HG02981 (cell line): Measurements from ENCODE around the gene KIAA2012.

Source experiments
- ATAC-seq: cut with Tn5 transposase; IDR thresholded peaks from one replicate; pipeline ENCODE4 v1.9.1; 2021; ENCODE audit warnings: mild to moderate bottlenecking, moderate library complexity; ENCODE audit not compliant: unreplicated experiment

Gene KIAA2012

GRCh38 chr2:202074324-202074723, 1.3 kb downstream of the KIAA2012 start:
- ATAC-seq: no peak

DNA sequence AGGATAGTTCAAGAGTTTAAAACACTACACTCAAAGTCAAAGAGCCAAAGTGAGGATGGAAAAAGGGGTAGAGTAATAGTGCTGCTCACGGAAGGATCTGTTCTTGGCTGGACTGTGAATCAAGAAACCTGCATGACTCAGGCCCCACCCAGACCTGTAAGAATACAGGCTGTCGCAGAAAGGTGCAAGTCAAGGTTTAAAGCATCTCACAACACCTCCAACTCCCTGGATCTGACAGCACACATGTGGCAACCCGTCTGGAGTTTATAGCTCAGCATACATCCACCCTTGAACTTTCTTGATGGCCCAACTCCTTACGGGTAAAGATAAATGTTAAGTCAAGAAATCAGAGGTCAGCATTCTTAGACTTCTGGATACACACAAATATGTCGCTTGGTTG, 6.3 kb downstream of the KIAA2012 start:
- ATAC-seq: no peak

DNA sequence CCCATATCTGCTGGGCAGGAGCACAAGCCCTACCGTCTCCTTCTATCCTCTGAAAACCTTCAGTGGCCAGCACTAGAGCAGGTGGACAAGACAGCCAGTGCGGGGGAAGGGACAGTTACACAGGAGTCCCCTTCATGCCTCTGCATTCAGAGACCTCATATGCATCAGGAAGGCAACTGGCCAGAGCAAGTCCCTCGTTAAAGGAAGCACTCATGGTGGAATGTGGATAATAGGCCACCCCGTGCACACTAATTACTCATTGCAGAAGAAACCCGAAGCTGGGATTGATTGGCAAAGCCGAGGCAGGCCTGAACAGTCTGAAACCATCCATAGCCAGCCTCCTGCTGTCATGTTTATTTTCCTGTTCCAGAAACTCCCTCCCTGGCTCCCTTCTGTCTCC, 11.2 kb downstream of the KIAA2012 start:
- ATAC-seq: no peak

- no peak for ATAC-seq
These were observed 15.7 kb downstream of the KIAA2012 start for GRCh38 chr2:202088777-202089176.

- no peak for ATAC-seq
These were observed 17.5 kb downstream of the KIAA2012 start for GRCh38 chr2:202090530-202090929.

DNA sequence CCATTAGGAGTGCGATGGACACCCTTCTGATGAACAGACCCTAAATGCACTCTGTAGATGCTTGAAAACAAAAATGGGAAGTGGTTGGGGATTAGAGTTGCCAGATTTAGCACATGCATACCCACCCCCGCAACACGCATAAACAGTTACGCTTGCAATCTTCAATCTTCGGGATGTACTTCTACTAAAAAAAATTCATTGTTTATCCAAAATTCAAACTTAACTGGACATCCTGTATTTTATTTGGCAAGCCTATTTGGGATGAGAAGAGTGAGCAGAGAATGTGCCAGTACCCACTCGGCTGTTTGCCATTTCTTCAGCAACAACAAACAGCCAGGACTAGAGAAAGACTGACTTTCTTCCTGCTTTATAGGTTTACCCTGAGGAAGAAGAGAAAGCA, 18.4 kb downstream of the KIAA2012 start:
- no peak for ATAC-seq

- ATAC-seq: no peak
These were observed 21.5 kb downstream of the KIAA2012 start for GRCh38 chr2:202094426-202094986.

DNA sequence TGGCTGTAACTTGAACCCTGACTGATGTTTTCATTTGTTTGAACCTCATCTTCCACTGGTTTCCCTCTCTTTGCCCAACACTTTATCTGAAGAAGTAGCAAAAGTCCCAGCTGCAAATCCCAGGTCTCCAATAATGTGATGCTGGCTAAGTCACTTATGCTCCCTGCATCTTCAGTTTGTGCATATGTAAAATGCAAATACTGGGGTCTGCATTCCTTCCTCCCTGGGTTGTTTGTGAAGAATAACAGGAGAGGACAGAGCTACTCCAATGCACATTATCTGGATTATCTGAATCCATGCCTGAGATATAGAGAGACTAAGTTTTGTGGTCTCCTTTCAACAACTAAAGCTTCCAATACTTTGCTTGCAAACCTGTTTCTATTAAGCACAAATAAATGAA, 22.2 kb downstream of the KIAA2012 start:
- no peak for ATAC-seq

DNA sequence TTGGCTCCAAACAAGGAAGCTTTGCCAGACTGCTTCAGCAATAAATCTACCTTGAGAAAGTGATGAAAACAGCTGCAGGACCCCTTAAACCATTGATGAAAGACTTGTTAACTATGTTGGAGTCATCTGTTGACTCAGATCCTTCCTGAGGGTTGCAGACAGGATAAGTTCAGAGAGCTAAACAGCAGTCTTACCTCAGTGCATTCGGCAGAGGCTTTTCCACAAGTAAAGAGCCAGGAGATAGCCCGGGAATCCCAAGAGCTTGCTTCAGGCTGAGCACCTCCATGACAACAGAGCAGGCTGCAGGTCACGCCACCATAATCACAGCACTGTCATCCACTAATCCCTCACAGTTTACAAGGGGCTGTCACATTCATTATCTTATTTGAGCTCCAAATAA, 23.7 kb downstream of the KIAA2012 start:
- ATAC-seq: no peak

DNA sequence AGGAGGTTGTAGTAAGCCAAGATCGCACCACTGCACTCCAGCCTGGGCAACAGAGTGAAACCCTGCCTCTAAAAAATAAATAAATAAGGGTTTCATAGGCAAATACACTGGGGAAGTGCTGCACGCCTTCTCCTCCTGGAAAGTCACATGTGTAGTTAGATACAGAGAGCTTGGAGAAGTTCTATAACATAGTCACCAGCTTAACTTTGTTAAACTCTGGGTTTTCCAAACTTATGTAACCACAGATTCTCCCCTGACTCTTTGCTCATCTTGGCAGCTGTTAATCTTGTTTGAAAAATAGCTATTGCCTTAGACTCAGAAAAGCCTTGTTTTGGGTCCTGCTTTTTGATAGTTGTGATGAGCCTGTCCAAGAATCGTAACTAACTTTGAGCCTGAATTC, 25.2 kb downstream of the KIAA2012 start:
- ATAC-seq: no peak

- ATAC-seq: no peak
These were observed 26.5 kb downstream of the KIAA2012 start for GRCh38 chr2:202099515-202099914.

- no peak for ATAC-seq
These were observed 27.1 kb downstream of the KIAA2012 start for GRCh38 chr2:202100176-202100575.

DNA sequence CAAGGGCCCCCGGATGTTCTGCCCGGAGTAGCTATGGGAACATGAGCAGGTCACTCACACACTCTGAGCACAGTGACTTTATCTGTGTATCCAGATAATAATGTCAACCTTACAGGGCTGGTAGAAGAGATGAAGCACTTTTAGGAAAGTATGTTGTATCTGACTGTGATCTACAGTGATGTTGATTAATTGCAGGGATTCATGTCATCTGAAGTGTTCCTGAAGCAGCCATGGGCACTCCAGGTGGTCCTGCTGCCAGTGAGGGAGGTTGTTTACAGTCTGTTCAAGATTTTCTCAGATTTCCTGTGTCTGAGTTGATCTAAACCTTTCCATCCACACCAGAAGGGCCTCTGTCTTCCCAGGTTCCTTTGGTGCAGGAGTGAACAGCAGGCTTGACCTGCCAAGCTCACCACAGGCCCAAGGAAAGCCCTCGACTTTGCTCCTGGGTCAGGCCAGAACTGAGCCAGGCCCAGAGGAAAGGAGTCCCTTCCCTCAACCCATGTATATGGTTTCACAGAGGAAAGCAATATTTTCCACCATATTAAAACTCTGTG, 28.0 kb downstream of the KIAA2012 start:
- no peak for ATAC-seq

DNA sequence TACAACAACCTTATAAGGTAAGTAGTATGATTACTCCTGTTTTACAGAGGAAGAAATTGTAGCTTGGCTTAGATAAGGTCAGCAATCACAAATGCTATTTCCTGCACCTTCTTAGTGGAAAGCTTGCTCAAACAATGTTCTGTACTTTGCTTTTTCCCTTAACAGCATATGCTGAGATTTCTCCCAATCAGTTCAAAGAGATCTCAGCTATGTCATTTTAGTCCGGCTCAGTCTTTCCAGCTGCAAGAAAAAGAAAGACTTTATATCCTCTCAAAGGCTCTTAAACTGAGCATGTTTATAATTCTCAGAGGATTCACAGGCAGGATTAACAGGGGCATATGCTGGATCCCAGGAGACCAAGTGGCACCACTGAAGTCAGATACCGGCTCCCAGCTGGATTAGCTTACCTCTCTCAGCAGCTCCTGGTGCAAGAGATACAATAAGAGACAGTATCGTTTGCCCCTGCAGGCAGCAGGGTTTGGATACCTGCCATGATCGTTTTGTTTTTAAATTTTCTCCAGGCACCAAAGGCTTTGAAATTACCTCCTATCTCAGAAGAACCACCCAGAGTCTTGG, 29.5 kb downstream of the KIAA2012 start:
- ATAC-seq: no peak

- ATAC-seq: no peak
These were observed 31.3 kb downstream of the KIAA2012 start for GRCh38 chr2:202104286-202104870.

DNA sequence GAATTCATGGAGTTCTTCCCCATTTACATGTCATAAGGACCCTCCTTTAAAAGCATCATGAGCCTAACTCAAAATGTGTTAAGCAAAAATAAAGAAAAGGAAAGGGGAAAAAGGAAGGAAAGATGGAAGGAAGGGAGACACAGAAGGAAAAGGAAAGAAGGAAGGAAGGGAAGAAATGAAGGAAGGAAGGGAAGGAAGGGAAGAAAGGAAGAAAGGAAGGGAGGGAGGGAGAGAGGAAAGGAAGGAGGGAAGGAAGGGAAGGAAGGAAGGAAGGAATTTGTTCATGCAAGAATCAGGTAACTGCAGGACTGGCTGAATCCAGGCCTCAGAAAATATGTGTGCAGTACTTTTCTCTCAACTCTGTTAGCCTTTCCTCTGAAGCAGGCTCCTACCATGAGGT, 32.0 kb downstream of the KIAA2012 start:
- ATAC-seq: no peak

DNA sequence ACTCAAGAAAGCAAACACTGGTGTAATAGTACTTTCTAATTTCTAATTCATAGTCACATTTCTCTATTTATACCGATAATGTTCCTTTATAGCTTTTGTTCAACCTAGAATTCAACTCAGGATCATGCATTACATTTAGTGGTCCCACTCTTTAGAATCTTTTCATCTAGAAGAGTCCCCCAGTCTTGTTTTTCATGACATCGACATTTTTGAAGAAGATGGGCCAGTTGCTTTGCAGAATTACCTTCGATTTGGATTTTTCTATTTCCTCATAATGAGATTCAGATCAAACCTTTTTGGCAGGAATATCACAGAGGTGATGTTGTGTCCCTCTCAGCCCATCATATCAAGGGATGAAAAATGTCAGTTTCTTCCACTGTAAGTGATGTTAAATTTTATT, 35.3 kb downstream of the KIAA2012 start:
- ATAC-seq: no peak

DNA sequence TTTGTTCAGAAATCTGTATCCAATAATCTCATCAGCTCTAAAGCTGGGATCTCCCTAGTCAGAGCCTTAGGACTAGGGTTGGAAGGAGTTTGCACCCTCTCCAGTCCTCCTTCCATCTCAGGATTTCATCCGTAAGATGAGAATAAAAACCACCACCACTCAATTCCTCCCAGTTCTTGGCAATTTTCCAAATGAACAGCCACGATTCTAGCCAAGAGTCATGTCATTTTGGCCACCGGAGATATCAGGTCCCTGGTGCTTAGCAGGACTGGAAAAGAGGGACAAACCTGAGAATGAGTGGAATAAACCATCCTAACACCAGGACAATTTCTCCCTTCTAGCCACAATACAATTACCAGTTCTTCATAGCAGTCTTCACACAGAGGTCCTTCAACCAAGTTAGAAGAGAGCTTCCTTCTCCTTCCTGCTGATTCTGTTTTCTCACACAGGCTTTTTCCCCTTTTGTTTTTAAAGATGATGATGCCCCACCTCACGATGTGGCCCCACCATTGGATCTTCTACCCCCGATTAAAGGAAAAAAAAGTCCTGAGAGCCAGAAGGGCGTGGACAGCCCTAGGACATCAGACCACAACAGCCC, 36.2 kb downstream of the KIAA2012 start:
- no peak for ATAC-seq

GRCh38 chr2:202109737-202110184, 36.7 kb downstream of the KIAA2012 start:
- ATAC-seq: no peak

DNA sequence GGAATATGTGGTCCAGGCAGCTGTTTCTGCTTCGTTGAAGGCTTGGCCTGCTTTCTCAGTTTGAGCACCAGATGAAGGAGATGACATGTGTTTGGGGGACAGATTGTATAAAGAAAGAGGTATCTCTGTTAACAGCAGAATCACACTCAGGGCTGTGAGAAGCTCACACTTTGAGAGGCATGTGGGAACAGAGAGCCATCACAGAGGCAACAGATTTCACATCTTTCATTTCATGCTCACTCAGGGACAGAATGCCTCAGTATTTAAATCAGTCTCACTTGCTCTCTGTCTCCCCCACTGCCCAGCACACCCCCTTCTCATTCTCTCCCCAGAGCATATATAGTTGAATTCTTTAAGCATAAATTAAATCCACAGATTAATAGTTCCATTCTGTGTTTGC, 37.4 kb downstream of the KIAA2012 start:
- no peak for ATAC-seq

DNA sequence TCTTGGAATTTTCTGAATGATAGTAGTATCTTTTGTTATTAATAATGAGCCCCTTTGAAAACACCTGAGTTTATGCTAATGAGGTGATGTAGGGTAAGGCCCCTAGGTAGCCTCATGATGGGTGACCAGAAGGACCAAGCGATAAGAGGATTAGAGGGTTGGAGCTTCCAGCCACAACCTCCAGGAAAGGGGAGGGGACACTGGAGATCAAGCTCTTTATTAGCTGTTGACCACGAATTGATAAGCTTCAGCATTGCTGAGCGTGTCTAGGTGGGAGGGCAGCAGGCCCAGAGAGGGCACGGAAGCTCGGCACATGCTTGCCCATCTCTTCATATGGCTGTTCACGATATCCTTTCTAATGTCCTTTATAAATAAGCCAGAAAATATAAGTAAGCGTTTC, 39.0 kb downstream of the KIAA2012 start:
- no peak for ATAC-seq

GRCh38 chr2:202113571-202114142, 40.6 kb downstream of the KIAA2012 start:
- ATAC-seq: no peak
